GM12874 (cell line): ENCODE data around the gene FBXL17.

Experiments used
- TF ChIP-seq, protein P1 (sequence below): IDR thresholded peaks from 2 replicates; pipeline ENCODE4 v1.5.1; 2011; ENCODE audit warnings: low read depth, mild to moderate bottlenecking, control low read depth, low read length, moderate library complexity; ENCODE audit not compliant: insufficient read depth

The FBXL17 gene

DNA sequence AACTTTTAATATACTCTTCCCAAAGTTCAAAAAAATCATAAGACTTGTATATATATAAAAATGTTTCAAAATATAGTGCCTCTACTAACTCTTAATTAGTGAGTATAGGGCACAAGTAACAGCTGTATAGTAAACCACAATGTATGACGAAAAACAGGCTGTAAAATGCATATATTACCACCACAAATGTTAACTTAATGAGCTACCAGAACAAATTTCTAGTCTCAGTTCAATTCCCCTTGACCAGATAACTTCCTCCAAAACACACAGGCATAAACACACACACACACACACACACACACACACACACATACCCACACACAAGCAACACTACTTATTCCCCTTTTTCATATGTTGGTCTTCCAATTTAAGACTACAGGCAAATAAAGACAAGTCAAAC, 78.8 kb downstream of the FBXL17 start:
- TF ChIP-seq, protein P1, sequence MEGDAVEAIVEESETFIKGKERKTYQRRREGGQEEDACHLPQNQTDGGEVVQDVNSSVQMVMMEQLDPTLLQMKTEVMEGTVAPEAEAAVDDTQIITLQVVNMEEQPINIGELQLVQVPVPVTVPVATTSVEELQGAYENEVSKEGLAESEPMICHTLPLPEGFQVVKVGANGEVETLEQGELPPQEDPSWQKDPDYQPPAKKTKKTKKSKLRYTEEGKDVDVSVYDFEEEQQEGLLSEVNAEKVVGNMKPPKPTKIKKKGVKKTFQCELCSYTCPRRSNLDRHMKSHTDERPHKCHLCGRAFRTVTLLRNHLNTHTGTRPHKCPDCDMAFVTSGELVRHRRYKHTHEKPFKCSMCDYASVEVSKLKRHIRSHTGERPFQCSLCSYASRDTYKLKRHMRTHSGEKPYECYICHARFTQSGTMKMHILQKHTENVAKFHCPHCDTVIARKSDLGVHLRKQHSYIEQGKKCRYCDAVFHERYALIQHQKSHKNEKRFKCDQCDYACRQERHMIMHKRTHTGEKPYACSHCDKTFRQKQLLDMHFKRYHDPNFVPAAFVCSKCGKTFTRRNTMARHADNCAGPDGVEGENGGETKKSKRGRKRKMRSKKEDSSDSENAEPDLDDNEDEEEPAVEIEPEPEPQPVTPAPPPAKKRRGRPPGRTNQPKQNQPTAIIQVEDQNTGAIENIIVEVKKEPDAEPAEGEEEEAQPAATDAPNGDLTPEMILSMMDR, result no peak

DNA sequence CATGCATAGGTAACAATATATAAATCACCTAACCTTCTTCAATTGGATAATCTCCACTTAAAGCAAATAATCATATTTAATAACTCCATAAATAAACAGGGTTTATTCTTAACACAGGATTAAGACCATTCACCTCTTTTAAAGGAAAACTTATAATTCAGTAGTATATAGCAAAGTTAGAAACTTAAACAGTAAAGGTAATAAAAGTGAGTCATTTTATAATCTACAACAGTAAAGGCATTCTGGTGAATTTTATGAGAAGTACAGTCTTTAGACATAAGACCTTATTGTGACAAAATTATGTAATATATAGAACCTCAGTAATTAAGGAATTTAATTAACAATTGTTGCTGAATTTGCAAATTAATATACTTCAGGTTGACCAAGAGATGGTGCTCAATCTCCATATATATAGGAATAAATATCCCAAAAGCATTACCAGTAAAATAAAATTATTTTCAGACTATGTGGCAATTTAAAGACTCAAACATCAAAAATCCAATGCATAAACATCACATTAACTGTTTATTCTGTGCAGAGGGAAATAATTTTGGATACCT, 84.8 kb downstream of the FBXL17 start:
- TF ChIP-seq, protein P1, result no peak

DNA sequence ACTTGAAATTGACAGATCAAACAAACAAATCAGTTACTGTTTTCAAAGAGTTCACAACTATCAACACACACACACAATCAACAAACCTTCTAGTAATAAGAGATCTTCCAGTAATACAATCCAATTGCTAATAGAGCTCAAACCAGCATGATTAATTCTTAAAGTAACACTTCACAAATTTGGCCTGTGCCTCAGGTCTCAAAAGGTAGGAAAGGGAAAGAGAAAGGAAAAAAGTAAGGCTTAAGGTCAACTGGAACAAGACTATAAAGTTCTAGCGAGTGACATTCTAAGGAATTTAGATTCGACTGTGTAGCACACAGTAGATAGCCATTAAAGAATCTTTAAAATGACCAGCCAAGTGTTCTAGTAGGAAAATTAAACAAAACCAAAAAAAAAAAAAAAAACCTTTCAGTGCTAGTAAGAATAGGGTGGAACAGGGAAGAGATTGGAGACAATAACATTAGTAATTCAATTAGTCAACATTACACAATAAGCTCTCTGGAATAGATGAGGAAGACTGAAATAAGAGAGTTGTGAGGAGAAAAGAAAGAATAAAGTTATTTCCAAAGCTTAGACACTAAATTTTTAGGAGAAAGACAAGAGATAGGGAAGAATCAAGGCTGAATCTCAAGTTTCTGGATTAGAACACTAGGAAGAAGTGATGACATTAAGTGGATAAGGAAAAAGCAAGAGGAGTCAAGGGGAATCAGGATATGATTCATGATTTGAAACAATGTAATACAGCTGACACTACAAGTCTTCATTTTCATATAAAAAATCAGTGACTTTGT, 86.1 kb downstream of the FBXL17 start:
- TF ChIP-seq, protein P1, result no peak

DNA sequence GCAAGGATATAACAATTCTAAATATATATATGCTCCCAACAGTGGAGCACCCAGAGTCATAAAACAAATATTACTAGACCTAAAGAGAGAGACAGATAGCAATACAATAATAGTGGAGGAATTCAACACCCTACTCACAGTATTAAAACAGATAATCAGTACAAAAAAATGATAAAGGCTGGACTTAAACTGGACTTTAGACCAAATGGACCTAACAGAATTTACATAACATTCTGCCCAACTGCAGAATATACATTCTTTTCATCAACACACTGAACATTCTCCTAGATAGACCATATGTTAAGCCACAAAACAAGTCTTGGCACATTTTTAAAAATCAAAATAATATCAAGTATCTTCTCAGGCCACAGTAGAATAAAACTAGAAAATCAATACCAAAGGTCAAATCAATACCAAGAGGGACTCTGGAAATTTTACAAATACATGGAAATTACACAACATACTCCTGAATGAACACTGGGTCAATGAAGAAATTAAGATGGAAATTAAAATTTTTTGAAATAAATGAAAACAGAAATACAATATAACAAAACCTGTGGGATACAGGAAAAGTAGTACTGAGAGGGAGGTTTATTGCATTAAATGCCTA, 100.8 kb downstream of the FBXL17 start:
- TF ChIP-seq, protein P1, result no peak

DNA sequence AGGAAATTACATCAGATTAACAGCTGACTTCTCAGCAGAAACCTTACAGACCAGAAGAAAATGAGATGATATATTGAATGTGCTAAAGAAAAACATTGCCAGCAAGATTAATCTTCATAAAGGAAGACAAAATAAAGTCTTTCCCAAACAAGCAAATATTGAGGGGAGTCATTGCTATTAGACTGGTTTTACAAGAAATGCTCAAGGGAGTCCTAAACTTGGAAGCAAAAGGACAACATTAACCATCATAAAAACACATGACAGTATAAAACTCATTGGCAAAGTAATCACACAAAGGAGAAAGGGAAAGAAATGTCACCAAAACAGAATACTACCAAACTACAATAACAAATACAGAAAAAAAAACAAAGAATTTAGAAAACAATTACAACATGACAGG, 101.7 kb downstream of the FBXL17 start:
- TF ChIP-seq, protein P1, result no peak

DNA sequence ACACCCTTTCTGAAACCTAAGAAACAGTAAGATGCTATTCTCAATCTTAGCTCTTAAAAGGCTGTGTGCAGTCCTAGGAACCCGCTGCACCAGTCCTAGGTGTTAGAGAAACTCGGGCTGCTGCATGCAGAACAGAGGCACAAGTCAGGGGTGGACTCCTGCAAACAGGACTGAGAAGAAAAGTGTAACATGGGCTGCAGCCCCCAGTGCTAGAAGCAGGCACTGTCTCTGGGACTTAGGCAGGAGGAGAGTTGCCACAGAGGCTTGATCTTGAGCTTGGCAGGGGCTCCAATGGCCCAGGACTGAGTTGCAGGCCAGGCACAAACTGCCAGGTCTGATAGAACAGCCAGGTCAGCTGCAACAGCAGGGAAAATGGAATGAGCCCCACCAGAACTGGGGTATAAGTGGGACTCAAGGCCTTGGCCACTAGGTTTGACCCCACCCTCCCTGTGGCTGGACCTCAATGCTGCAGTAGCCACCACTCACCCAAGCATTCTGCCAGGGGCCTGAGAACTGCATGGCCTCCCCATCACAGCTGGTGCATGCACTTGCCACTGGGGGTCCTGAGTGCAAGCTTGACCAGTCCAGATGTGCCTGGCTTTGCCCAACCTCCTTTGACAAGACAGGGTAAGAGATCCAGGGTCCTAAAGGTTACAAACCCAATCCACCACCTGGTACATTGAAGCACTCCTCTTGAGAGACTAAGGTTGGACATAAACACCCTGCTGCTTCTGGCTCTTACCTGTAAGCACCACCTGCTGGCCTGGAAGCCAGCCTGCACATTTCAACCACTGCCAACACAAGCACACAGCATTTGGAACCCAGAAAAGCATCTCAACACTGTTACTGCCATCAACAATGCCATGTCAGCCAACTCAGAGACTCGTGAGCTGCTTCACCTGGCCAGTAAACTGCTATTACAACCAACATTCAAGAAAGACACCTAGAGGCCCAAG, 103.3 kb downstream of the FBXL17 start:
- TF ChIP-seq, protein P1, result no peak
